GM21737 (cell line): ENCODE results near the gene LIMD2.

Source experiments
- ATAC-seq: cut with Tn5 transposase; IDR thresholded peaks from one replicate; pipeline ENCODE4 v1.9.1; 2021; ENCODE audit warnings: mild to moderate bottlenecking, moderate library complexity; ENCODE audit not compliant: unreplicated experiment

The LIMD2 gene

GRCh38 chr17:63701868-63702720 is 2.2 kb upstream of the LIMD2 start:
- no peak for ATAC-seq

DNA sequence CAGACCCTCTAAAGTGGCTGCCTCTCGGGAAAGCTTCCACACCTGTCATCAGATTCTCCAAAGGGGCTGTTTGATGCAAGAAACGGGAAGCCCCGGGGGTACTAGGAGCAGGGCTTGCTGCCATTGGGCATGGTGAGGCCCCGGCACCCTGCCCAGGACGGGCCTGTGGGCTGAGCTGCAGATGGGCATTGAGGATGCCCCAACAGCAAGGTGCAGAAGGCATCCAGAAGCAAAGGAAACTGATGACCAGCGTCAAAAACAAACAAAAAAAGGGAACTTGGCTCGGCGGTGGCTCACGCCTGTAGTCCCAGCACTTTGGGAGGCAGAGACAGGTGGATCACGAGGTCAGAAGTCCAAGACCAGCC is 1.5 kb upstream of the LIMD2 start:
- no peak for ATAC-seq

DNA sequence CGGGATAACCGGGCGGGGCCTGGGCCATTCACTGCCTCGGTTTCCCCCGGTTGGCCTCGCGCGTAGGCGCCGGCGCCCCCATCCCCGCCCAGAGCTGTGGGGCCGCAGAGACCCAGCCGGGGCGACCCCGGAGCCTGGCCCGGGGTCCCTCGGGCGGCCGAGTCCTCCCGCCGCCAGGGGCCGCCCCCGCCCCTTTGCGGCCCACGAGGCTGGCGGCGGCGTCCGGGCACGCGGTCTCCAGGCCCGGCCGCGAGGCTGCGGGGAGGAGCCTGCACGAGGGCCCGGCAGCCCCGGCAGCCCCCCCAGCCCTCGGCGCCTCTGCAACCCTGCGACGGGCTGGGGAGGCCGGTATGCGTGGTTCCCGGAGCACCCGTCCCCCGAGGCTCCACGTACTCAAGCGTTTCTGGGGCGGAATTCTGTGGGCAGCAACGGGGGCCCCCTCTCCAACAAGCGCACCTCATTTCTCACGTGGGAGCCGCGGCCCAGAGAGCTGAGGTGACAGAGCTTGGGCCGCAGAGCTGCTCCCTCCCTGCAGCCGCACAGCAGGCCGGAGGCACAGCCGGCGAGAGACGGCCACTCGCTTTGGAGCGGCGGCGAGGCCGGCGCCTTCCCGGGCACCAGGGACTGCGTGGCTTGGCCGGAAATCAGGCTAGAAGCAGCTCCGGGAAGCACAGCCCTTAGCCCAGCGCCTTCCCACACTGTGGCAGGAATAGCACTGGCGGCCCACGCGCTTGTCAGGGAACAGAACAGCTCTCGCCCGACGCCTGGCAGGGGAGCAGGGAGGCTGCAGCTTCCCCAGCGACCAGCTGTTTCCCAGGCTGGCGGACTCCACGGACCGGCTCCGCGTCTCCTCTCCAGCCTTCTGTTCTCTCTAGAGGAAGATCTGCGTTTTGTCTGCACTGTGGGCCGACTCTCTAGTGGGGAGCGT is 867 bp upstream of the LIMD2 start:
- no peak for ATAC-seq

- ATAC-seq: peak; percentile 30
Observed at GRCh38 chr17:63698886-63699637, 863 bp downstream of the LIMD2 start.

- ATAC-seq: no peak
Observed at GRCh38 chr17:63698381-63698885, 1.5 kb downstream of the LIMD2 start.

DNA sequence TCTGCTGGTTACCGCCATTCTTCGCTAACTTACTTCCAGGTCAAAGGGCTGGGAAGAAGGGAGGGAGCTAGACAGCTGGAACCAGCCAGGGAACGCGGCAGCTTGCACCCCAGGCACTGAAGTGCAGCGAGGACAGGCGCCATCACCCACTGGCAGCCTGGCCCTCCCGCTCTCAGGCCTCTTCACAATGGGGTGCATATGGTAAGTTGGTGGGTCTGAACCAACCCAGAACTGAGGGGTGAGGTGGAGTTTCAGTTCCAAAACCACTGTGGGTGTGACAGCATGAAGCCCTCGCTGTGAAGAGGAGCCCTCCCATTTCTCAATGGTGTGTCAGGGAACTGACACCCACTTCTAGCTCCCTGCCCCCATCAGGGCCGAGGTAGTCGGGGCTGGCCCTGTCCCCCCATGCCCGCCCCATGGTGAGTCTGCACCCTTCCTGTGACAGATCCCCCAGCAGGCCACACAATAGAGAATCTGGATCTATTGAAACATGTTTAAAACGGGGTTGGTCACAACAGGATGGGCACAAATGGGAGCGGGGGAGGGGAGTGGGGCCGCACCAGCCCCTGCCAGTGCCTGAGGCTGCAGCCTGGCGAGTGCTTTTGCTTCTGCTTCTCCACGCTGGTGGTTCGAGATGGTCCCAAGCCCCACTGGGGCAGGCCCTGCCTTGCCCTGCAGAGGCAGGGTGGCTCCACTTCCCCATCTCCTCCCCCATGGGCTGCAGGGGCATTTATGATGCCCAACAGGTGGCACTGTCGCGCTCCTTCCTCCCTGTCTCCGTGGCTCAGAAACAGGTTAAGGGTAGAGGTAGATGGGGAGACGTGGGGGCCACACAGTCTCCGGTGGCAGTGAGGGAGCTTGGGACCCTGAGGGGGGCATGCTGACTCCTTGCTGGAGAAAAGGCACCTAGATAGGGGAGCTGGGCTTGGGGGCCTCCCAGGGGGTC is 2.3 kb downstream of the LIMD2 start:
- ATAC-seq: no peak

DNA sequence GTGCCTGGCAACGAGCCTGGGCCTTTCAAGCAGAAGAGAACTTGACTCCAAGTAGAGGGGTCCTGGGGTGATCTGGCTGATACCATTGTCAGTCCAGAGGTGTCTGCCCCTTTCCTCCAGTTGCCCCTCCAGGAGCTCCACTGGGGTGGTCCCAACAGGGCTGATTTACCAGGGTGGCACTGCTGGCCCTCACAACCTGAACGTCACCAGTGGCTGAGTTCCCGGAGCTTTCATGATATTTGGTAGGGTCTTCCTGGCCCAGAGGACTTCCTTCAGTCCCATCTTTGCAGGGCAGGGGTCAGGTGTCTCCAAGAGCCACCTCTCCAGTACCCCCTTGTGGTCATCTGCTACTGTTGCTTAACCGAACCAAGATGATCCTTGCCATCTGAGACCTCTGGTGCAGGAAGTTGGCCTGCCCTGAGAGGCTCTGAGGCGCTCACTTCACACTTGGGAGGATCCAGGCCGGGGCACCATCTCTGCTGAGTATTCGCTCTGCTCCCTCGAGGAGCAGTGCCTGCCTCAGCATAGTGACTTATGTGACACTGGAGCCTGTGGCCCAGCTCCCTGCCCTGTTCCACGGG is 3.5 kb downstream of the LIMD2 start:
- no peak for ATAC-seq

DNA sequence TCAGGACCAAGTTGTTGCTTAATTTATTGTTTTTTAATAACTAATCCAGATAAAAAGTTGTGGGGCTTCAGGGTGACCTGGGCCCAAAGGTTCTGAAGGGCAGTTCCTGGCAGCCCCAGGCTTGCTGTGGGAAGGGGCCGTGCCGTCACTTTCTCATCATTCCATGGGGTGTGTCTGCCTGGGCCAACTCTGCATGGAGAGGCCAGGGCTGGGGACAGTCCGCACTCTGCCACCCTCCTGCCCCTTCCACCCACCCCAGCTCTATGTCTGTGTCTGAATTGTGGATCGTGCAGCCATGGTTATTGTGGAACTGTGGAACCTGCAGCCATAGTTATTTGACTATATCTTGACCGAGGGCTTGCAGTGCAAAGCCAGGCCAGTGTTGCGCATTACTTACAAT is 4.0 kb downstream of the LIMD2 start:
- ATAC-seq: no peak

DNA sequence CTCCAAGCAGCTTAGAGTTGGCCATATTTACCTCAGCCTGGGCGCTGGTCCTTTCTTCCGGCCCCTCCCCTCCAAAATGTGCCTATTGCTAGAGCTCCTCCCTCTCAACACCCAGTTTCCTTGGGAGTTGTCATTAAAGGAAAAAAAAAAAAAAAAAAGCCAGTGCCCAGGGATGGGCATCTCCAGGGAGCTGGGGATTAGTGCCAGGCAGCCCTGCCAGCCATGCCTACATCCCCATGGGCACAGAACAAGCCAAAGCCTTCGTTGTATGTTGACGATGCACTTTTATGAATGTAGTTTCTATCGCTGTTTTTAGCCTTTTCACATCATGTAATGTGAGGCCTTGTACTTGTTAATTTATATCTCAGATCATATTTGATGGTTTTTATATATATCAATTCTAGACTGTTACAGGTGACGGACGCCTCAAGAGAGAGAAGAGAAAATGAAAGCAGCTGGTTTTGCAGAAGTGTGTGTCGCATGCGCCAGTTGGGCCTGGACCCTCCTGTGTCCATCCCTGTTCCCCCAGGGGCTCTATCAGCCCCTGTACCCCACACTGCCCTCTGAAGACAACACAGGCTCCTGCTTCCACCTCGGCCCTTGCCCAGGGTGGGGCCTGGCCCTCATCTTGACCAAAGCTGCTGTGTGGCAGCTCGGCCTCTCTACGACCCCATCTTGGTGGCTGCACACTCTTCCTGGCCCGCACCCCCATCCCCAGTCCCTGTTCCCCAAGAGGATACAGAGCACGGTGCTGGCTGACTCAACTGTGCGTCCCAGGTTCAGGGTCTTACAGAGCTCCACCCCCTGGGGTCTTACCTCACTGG is 4.8 kb downstream of the LIMD2 start:
- no peak for ATAC-seq

GRCh38 chr17:63694229-63694949 is 5.5 kb downstream of the LIMD2 start:
- ATAC-seq: no peak

GRCh38 chr17:63693411-63694113 is 6.4 kb downstream of the LIMD2 start:
- ATAC-seq: no peak

DNA sequence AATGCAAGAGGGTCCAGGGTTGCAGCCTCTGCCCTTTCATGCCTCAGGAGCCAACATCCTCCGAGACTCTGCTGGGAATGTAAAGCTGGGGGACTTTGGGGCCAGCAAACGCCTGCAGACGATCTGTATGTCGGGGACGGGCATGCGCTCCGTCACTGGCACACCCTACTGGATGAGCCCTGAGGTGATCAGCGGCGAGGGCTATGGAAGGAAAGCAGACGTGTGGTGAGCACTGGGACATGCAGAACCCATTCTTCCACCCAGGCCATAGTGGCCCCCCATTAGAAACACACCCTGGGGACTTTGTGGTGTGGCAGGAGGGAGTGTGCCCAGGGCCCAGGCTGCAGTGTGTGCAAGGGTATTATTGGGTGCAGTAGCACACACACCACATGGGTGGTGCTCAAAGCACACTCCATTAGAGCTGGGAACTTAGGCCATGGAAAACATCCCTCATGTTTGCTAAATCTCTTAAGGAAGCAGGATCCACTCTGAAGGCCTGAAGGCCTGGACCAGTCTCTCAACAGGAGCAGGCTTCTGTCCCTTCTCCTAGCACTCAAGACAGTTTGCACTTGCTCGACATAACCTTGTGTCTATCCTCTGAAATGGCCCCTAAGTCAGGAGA is 7.6 kb downstream of the LIMD2 start:
- no peak for ATAC-seq

DNA sequence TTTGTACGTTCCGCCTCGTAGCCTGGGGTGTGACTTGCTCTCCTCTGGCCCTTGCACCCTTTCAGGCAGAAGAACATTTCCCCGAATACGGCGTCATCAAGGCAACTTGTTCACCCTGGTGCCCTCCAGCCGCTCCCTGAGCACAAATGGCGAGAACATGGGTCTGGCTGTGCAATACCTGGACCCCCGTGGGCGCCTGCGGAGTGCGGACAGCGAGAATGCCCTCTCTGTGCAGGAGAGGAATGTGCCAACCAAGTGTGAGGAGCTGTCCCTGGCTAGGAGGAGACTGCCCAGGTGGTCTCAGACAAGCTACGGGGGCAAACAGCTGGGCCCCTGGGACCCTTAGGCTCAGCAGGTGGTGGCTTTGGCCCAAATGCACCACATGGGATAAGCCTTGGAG is 10.4 kb downstream of the LIMD2 start:
- no peak for ATAC-seq

DNA sequence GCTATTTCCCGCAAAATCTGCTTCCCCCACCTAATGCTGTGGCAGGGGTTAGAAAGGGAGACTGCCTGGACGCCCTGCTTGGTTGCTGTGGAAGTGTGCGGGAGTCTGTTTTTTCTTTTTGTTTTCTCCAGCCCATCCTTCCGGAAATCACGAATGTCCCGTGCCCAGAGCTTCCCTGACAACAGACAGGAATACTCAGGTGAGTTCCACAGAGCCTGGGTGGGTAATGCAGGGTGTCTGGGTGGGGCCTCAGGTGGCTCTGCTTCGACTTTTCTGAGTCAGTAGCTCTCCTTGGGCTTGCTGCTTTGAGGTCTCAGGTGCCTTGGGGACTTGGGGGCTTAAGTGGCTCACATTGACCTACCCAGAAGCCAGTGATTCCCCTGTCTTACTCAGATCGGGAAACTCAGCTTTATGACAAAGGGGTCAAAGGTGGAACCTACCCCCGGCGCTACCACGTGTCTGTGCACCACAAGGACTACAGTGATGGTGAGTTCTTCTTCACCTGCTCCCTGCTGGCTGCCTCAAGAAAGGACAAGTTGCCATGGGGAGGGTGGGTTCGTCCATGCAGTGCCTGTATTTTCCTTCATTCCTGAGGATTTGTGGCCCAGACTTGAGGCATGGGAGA is 11.4 kb downstream of the LIMD2 start:
- no peak for ATAC-seq

DNA sequence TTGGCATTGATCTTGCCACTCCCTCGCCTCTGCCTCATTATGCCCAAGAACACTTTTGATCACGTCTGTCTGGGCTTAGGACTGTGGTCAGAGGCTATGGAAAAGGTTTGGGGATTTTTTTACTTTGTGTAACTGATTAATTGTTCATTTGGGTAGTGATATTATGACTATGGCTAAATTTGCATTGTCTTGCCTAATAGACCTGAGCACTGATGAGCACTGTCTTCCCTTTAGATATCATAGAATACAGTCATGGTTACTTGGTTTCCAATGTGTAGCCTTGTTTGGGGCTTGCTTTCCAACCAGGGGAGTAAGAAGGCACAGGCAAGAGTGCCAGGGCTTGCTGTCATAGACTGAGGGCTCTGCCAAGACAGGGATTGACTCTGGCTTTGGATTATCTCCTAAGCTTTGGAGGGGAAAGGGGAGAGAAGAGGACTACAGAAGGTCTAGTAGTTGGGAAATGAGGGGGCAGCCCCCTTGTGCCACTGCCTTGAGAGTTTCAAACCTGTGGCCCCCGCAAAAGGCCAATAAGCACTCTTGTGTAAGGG is 13.7 kb downstream of the LIMD2 start:
- no peak for ATAC-seq

- ATAC-seq: no peak
Observed at GRCh38 chr17:63685578-63685977, 14.3 kb downstream of the LIMD2 start.
